NCI-H128 (cell line): ENCODE measurements around the gene DNAH9.

Source experiments
- DNase-seq: peaks from one replicate; lab custom pipeline; 2025; ENCODE audit not compliant: unreplicated experiment; lab: John Stamatoyannopoulos, UW

The DNAH9 gene

DNA sequence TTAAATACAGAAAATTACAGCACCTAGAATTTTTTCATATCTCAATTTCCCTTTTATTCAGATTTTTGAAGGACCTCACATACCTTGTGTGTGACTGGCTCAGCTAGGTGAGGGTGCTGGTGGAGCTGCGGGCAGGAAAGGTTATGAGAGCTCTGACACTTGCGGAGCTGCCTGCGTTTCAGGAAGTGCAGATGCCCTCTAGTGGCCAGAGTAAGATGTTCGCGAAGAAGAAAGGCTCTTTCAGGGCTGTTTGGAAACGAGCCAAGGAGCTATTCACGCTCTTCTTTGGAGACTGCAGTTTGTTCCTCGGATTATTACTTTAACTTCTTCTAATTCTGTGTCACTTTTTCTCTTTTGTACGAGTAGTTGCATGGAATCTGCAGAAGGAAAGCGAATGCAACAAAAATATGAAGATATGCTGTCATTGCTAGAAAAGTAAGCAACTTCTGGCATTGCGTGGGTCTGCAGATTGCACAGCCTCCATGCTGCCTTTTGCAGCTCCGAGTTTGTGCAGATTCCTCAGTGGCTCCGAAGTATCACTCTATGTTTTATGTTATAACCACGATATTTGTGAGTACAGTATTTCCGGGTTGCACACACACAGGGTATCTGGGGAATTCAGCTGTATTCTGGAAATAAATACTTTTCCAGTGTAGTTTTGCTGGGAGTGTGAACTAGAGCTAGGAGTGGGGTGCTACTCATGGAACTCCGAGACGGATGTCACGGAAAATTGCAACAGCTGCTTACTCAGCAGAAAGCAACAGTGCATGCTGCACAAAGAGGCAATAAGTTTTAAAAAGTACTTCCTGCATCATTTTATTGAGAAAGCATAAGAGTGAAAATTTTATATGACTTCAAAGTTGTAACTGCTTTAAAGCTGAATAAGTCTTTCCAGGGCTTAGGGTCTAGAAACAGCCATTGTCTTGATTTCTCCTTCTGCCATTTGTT, 46.3 kb downstream of the DNAH9 start:
- no peak for DNase-seq

DNA sequence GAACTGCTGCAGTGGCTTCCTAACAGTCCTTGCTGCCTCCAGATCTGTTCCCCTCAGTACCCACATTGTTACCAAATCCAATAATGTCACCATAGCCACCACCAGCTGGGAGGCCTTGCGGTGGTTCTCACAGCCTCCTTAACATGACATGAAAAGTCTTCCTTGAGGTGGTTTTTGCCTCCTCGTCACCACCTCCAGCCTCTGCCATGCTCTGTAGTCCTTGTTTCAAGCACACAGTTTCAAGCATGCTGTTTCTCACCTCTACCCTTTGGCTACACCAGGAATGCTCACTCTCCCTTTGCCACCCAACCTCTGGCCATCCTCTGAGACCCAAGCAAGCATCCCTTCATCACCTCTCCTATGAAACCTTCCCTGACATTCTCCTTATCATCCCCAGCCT, 47.2 kb downstream of the DNAH9 start:
- no peak for DNase-seq

GRCh38 chr17:11651089-11651488, 52.8 kb downstream of the DNAH9 start:
- DNase-seq, result no peak

GRCh38 chr17:11668618-11669017, 70.3 kb downstream of the DNAH9 start:
- no peak for DNase-seq

- no peak for DNase-seq
Measured at GRCh38 chr17:11671126-11671525, 72.9 kb downstream of the DNAH9 start.

- DNase-seq, result no peak
Measured at GRCh38 chr17:11682646-11683045, 84.4 kb downstream of the DNAH9 start.

DNA sequence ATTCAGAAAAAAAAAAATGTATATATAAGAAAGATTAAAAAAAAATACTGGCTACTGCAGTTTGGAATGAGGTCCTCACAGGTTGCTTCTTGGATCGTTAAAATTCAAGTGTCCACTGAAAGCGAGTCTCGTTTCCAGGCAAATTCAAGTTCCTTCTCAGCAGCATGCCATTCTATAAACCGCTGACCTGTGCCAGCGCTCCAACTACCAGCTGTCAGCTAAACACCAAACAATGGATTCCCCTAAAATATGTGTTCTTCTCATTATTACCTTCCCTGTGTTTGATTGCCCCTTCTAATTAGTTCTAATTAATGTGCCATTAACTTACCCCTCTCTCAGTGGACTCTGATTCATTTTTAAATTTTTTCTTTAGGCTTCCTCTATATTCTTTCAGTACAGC, 92.4 kb downstream of the DNAH9 start:
- no peak for DNase-seq

- DNase-seq, result no peak
Measured at GRCh38 chr17:11692688-11693087, 94.4 kb downstream of the DNAH9 start.

GRCh38 chr17:11693284-11693683, 95.0 kb downstream of the DNAH9 start:
- DNase-seq, result no peak

GRCh38 chr17:11700668-11701067, 102.4 kb downstream of the DNAH9 start:
- DNase-seq, result no peak

GRCh38 chr17:11701911-11702310, 103.6 kb downstream of the DNAH9 start:
- no peak for DNase-seq

DNA sequence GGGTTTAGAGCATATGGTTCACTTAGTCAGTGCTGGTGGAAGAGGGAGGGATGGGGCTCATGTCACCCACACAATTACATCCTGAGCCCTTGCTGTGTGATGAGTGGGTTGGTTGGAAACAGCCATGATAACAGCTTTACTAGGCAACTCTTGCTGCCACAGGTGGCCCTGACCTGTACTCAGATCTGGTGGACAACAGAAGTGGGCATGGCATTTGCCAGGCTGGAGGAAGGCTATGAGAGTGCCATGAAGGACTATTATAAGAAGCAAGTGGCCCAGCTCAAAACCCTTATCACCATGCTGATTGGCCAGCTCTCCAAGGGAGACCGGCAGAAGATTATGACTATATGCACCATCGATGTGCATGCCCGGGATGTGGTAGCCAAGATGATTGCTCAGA, 105.8 kb downstream of the DNAH9 start:
- no peak for DNase-seq

- DNase-seq, result no peak
Measured at GRCh38 chr17:11705111-11705510, 106.8 kb downstream of the DNAH9 start.

DNA sequence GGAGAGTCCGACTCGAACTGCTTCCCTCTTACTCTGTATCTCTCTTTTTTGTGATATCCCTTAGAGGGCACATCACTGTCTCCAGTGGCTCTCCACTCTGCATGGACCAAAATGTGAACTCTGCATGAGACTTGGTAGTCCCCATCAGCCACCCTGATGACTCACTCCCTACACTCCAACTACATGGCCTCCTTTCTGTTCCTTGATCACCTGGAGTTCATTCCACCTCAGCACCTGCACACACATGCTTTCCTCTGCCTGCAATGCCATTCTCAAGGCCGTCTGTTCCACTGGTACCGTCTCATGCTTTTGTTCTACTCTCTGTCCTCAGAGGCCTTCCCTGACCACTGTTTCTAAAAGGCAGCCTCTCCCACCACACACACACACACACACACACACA, 109.3 kb downstream of the DNAH9 start:
- no peak for DNase-seq

DNA sequence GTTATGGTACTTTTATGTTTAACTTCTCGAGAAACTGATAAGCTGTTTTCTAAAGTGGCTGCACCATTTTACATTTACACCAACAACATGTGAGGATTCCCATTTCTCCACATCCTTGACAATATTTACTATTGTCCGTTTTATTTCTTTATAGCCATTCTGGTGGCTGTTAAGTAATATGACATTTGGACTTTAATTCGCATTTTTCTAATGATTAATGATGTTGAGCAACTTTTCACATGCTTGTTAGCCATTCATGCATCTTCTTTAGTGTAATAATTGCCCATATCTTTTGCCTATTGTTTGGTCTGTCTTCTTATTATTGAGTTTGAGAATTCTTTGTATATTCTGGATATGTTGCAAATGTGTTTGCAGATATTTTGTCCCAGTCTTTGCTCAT, 114.2 kb downstream of the DNAH9 start:
- no peak for DNase-seq

DNA sequence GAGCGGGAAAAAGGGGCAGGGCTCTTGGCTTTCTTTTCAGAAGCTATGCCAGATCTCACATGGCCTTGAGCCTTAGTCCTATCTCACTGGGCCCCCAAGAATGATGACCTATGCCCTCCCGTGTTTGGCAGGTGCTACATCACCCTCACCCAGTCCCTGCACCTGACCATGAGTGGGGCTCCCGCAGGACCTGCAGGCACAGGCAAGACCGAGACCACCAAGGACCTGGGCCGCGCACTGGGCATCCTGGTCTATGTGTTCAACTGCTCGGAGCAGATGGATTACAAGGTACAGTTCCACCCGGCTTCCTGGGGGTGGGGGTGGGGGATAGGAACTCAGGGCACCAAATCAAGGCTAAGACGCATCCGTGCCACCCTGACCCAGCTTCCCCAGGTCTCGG, 120.9 kb downstream of the DNAH9 start:
- no peak for DNase-seq

- no peak for DNase-seq
Measured at GRCh38 chr17:11719856-11720255, 121.6 kb downstream of the DNAH9 start.

DNA sequence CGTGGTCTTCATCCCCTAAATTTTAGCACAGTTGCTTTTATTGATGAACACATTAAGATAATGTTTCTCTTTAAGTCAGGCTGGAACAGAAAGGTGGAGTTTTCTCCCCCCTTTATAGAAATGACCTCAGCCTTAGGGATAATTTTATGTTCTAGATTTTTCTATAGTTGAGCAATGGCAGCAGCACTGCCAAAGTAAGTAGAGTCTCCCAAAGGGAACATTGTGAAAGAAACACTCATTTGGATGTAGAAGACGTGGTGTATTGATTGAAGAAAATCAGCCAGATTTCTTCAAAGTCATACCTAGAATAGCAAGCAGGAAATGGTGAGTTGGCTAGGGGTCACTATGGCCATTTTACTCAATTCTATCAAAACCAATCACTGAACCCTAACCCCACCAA, 122.5 kb downstream of the DNAH9 start:
- DNase-seq, result no peak

- no peak for DNase-seq
Measured at GRCh38 chr17:11730747-11731146, 132.5 kb downstream of the DNAH9 start.

GRCh38 chr17:11736613-11737312, 138.5 kb downstream of the DNAH9 start:
- no peak for DNase-seq

GRCh38 chr17:11737313-11737679, 139.0 kb downstream of the DNAH9 start:
- DNase-seq, result no peak

DNA sequence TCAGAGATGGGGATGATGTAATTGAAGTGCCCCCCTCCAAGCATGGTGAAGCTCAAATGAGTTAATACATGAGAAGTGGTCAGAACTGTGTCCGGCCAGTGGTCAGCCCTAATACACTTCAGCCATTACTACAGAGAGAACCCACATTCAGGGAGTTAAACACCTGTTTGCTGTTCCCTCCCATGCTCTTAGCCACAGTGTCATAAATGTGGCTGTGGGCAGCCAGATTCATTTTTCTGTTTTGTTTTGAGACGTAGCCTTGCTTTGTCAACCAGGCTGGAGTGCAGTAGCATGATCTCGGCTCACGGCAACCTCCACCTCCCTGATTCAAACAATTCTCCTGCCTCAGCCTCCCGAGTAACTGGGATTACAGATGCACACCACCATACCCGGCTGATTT, 139.9 kb downstream of the DNAH9 start:
- no peak for DNase-seq
